HepG2 (cell line): ENCODE data around the gene PHRF1. TPM values are rescaled to one million over a fixed set of nuclear protein-coding genes. Genes with fewer than 3 reads are reported as not detected.

Experiments used
- FLYWCH1 ChIP-seq: sonication (generic); formaldehyde crosslinking; IDR thresholded peaks from 2 replicates; pipeline ENCODE4 v1.8.1; 2023; ENCODE audit warnings: mild to moderate bottlenecking, missing genetic modification reagents
- KMT2B ChIP-seq: IDR thresholded peaks from 2 replicates; pipeline ENCODE4 v1.6.1; 2016; ENCODE audit warnings: missing genetic modification reagents, missing compliant biosample characterization
- MBD4 ChIP-seq: IDR thresholded peaks from 2 replicates; pipeline ENCODE4 v1.6.1; 2012; ENCODE audit warnings: low read length, inconsistent platforms, borderline replicate concordance
- polyA plus RNA-seq, 8 experiments: library from polyadenylated mRNA; depleted of rRNA in 3 of 8; stranded (reverse) in 7 of 8; unstranded in 1 of 8; fragments of >200 nt; fragmentation: Illumina TruSeq in 4 of 8; extraction: Trizol in 4 of 8; gene quantifications; 2 replicates each; pipeline versions ENCODE4 v1.2.1 to v1.2.3, GENCODE V29; 2011 to 2016; ENCODE audit warnings: low read depth in 4 of 8, missing spikeins in 1 of 8, mixed read lengths in 1 of 8; ENCODE audit not compliant: insufficient read depth in 1 of 8
- total RNA-seq, 5 experiments: library from RNA; depleted of rRNA; stranded (reverse); fragments of >200 nt; fragmentation: Illumina TruSeq; extraction: Trizol; gene quantifications; 2 replicates each; pipeline ENCODE4 v1.2.3, GENCODE V29; 2016; ENCODE audit warnings: low read depth in 1 of 5
- TF ChIP-seq, protein P1 (sequence below), 2 experiments: fragments of 450-650 bp in 1 of 2; sonication (generic) in 1 of 2; formaldehyde crosslinking in 1 of 2; IDR thresholded peaks; 2 replicates each; pipeline versions ENCODE4 v1.6.1 to v1.8.0; 2016 to 2022; ENCODE audit warnings: antibody characterized with exemption in 1 of 2, mild to moderate bottlenecking in 1 of 2, missing genetic modification reagents in 1 of 2

Gene PHRF1
- total and polyA plus RNA-seq, 2 of the 13 experiments (the other 11 are each of a cell fraction or from before 2014, with no cell fraction given) = 8.2 to 16.7 TPM

DNA sequence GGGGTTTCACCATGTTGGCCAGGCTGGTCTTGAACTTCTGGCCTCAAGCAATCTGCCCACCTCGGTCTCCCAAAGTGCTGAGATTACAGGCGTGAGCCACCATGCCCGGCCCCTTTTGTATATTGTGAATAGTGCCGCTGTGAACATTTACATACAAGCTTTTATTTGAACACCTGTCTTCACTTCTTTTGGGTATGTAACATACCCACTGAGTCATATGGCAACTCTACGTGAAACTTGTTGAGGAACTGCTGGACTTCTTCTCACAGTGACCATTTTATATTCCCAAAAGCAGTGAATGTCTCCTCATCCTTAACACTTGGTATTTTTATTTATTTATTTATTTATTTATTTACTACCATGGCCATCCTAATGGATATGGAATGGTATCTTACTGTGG, 54.6 kb downstream of the PHRF1 start (continued):
- TF ChIP-seq, protein P1, sequence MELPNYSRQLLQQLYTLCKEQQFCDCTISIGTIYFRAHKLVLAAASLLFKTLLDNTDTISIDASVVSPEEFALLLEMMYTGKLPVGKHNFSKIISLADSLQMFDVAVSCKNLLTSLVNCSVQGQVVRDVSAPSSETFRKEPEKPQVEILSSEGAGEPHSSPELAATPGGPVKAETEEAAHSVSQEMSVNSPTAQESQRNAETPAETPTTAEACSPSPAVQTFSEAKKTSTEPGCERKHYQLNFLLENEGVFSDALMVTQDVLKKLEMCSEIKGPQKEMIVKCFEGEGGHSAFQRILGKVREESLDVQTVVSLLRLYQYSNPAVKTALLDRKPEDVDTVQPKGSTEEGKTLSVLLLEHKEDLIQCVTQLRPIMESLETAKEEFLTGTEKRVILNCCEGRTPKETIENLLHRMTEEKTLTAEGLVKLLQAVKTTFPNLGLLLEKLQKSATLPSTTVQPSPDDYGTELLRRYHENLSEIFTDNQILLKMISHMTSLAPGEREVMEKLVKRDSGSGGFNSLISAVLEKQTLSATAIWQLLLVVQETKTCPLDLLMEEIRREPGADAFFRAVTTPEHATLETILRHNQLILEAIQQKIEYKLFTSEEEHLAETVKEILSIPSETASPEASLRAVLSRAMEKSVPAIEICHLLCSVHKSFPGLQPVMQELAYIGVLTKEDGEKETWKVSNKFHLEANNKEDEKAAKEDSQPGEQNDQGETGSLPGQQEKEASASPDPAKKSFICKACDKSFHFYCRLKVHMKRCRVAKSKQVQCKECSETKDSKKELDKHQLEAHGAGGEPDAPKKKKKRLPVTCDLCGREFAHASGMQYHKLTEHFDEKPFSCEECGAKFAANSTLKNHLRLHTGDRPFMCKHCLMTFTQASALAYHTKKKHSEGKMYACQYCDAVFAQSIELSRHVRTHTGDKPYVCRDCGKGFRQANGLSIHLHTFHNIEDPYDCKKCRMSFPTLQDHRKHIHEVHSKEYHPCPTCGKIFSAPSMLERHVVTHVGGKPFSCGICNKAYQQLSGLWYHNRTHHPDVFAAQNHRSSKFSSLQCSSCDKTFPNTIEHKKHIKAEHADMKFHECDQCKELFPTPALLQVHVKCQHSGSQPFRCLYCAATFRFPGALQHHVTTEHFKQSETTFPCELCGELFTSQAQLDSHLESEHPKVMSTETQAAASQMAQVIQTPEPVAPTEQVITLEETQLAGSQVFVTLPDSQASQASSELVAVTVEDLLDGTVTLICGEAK (IDR thresholded peaks at IDR 0.05) = no peak
- TF ChIP-seq, protein P1 (CRISPR knock-in tag; IDR thresholded peaks at IDR 0.05) = no peak
- TF ChIP-seq KMT2B (CRISPR knock-in tag) (no peak), MBD4 (no peak), FLYWCH1 (no peak)
